HG03280 (cell line): ENCODE measurements around the gene BRF1.
"Not testable (repeated sequence)": the region's sequence is repeated elsewhere in the genome, so short reads cannot be mapped to it uniquely, and the experiment has no call there.

ENCODE experiments used
- ATAC-seq: cut with Tn5 transposase; IDR thresholded peaks from one replicate; pipeline ENCODE4 v1.9.1; 2021; ENCODE audit warnings: mild to moderate bottlenecking, moderate library complexity; ENCODE audit not compliant: unreplicated experiment

Gene BRF1

DNA sequence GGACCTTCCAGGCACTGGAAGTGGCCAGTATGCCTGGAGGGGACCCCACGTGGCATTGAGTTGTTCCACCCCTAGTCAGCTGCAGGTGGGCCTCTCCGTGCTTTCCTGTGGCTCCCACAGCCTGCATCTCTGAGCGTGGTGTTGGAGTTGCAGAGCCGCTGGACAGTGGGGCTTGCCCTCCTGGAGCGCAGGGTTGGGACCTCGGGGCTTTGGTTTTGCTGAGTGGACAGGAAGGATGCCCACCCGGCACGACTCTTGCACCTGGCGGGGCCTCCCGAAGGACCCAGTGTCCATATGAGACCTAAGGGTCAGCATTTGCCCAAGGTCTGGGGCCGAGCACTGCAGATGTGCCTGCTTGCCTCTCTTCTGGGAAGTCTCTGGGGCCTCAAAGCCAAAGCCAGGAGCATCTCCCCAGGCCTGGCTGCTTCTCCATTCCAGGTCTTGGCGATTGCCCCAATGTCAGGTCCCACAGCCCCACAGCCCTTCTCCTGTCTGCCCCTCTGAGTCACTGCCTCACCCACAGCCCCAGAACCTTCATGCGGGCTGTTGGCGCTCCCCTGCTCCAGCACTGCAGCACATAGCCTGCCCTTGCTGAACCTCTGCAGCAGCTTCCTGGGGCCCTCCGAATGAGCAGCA lies 15.3 kb upstream of the BRF1 start:
- no peak for ATAC-seq

DNA sequence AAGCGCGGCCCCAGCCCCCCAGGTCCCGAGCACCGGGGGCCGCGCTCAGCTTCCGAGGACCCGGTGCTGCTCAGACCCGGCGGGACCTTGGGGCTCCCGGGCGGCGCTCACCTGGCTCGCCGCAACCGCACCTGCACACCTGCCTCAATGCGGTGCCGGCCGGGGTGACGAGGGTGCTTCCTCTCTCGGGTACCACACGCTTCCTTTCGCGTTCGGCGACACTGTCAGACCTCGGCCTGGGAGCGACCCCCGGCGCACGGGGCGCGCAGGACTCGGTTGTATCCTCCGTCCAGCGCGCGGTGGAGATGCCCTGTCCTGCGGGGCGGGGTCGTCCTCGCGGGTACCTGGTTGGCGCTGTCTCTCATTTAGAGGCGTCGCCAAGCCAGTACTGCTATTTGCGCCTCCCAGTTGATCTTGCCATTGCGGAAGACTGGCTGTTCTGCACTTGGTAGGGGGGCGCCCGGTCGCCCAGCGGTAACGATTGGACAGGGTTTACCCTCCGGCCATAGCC lies 14.5 kb upstream of the BRF1 start:
- peak; percentile 8 for ATAC-seq

DNA sequence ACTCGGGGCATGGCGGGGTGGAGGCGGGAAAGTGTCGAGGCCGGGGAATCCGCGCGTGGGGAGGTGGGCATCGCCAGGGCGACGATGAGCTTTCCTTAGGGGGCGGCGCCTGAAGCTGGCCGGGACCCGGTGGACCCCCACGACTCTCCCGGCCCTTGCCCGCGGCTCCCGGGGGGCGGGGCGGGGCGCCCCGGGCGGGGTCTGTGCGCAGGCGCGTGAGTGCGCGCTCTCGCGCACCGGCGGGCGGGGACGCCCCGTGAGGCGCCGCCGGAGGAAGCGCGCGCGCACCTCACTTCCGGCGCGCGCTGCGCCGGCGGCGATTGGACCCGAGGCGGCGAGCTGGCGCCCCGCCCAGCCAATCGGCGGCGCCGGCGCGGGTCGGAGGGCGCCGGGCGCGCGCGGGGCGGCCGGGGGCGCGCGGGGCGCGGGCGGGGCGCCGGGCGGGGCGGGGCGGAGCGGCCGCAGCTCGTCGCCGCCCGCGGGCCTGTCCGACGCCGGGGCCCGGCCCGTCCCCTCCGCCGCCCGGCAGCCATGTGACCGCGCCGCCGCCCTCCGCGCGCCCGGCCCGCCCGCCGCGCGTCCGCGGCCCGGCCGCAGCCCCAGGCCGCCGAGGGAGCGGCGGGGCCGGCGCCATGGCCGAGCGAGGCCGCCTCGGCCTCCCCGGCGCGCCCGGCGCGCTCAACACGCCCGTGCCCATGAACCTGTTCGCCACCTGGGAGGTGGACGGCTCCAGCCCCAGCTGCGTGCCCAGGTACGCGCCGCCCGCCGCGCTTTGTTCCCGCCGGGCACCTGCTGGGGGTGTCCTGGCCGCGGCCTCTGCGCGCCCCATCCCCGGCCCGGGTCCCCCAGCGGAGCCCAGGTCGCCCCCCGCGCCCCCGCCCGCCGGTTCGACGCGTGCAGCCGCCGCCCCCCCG lies 13.7 kb upstream of the BRF1 start, which contains the start of gene PACS2:
Gene PACS2, plus strand, starts transcription at position 462 of the 914 bp plus-strand sequence. Its CDS starts 171 bp downstream, at position 633.
- ATAC-seq, result peak; percentile 78

DNA sequence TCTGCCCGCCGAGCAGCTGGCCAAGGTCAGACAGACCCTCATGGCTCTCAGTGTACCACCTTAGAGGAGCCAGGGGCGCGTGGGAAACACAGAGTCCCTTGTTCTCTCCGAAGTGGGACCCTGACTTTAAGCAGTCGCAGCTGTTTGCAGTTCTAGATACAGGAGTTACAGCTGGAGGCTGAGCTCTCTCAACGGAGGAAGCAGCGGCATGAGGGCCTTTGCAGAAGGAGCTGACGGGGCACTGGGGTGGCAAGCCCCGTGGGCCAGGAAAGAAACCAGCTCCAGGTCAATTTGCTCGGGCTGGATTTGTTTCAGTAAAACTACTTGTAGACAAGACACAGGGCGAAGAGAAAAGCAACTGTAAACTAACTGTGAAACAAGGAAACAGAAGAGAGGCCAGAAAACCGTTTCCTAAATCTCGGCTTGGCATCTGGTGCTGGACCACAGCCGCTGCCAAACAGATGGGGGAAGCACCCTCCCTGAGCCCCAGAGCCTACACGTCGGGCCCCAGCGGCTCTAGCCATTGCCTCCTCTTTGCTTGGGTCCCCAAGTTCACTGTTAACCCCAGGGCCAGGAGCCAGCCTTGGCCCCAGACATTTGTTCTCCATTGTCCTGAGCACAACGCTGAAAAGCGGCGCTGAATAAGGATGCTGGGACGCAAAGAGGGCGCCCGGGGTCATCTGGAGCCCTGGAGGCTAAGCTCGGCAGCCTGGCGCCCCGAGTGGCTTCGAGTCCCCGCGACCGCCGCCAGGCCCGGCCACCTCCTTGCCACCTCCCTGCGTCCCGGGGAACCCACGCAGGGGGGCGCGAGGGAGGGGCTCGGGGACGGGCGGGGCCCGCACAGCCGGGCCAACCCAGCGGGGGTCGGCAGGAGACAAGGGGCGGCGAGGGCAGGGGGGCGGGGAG lies 12.8 kb upstream of the BRF1 start:
- ATAC-seq, result peak; percentile 15

DNA sequence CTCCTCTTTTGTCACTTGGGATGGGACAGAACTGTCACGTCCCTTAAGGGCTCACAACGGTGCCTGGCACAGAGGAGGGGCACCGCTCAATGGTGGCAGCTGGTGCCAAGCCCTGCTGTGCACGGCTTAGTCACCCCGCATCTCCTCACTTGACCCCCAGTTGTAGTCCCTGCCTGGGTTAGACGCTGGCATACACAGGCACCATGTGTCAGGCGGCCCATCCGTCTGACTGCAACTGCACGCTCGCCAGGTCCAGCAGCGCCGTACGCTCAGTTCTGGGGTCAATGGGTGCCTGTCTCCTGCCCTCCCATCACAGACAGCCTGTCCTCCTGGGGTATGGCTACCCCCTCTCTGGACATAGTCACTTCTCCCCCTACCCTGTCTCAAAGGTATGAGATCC lies 12.2 kb upstream of the BRF1 start:
- ATAC-seq, result no peak

DNA sequence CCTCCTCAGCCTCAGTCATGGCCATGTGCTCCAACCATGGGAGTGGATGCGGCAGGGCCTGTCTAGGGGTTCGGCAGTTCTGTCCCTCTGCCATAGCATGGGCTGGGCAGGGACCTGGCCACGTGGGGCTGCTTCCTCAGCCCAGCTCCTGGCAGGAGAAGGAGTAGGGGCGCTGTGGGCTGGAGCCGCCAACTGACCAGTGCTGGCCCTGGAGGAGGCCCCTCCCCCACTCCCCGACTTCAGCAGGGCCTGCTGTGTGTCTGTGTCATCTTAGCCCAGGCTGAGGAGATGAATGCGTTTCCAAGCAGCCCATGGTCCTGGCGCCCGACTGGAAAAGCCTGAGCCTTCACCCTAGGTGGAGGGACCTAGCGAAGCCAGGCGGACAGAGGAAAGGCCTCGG lies 11.0 kb upstream of the BRF1 start:
- no peak for ATAC-seq

DNA sequence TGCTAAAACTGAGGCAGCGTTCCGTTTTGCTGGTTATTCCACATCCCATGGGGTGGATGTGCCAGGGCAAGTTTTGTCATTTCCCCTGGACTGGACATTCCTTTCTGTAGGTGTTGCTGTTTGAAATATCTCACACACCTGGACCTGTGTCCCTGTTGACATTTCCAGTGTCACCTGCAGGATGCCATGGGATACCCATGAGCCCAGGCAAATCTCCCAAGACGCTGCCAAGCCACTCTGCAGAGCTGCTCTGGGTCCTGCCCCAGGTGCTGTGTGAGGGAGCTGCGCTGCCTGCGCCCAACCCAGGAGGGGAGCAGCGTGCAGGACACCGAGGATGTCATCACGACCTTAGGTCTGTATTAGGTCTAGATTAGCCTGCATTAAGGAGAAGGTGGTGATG lies 8.6 kb upstream of the BRF1 start:
- no peak for ATAC-seq

DNA sequence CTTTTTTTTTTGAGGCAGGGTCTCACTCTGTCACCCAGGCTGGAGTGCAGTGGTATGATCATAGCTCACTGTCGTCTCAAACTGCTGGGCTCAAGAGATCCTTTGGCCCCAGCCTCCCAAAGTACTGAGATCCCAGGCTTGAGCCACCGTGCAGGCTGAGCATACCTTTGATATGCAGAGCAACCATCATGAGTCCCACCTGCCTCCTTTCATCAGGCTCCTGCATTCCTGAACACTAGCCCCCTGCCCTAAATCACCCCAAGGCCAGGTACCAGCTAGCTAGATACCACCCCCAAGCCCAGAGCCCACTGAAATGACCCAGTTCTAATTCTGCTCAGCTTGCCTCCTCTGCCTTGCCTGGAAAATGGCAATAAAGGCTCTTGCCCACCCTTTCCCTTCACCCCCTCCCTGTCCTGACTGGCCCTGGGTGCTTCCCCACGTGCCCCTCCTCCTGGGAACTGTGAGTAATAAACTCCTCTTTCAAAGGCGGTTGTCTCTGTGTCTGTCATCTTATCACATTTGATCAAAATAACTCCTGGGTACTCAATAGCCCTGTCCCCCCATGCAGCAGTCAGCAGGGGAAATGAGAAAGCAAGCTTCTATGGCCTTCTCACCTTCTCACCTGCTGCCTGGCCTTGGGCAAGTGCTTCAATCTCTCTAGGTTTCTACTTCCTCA lies 6.4 kb upstream of the BRF1 start:
- no peak for ATAC-seq

DNA sequence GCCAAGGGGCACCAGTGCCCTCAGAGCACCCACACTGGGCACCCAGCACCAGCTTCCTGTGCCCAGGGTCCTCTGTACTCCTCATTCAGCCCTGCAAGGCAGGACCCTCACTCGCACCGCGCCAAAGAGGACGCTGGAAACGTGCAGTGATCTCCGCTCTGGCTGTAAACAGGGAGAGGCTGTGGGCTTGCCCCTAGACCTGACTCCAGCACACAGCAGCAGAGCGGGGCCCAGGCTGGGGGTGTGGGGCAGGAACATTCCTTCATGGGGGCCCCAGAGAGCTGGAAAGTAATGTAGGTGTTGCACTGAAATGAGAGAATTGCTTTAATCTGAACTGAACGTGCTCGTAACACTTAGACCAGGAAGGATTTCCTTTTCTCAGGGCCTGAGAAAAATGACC lies 5.0 kb upstream of the BRF1 start:
- no peak for ATAC-seq

DNA sequence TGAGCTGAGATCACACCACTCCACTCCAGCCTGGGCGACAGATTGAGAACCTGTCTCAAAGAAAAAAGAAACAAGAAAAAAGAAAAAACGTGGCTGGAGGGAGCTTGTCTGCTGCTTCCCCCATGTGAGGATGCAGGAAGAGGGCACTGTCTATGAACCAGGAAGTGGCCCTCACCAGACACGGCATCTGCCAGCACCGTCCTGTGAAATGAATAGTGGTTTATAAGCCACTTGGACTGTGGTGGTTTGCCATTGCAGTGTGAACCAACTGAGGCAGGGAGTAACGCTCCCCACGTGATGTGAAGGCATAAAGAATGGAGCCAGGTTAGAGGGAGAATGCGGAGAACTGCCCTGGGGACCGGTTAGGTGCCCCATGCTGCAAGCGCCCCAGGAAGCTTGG lies 4.5 kb upstream of the BRF1 start:
- ATAC-seq, result no peak

DNA sequence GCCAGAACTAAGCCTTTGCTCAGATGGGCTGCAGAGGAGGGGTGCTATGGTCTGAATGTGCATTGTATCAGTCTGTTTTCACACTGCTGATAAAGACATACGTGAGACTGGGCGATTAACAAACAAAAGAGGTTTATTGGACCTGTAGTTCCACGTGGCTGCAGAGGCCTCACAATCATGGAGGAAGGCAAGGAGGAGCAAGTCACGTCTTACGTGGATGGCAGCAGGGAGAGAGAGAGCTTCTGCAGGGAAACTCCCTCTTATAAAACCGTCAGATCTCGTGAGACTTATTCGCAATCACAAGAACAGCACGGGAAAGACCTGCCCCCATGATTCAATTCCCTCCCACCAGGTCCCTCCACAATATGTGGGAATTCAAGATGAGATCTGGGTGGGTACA lies 3.8 kb upstream of the BRF1 start:
- ATAC-seq, result no peak

DNA sequence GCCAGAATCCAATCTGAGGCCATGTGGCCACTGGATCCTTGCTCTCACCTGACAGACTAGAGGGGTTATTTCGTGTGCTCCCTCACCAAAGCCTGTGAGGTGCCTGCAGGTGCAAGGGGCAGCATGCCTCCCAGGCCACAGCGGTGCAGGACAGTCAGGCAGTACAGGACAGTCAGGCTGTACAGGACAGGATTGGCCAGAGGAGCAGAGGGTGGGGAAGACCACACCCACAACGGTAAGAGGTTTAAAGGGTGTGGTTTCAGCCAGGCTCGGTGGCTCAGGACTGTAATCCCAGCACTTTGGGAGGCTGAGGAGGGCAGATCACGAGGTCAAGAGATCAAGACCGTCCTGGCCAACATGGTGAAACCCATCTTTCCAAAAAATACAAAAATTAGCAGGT lies 3.1 kb upstream of the BRF1 start:
- ATAC-seq, result no peak

DNA sequence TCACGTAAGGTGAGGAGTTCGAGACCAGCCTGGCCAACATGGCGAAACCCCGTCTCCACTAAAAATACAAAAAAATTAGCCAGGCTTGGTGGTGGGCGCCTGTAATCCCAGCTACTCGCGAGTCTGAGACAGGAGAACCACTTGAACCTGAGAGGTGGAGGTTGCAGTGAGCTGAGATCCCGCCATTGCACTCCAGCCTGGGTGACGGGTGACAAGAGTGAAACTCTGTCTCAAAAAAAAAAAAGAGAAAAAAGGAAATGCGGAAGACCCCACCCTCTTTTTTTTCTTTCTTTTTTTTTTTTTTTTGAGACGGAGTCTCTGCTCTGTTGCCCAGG lies 1.1 kb upstream of the BRF1 start:
- not testable (repeated sequence) for ATAC-seq

DNA sequence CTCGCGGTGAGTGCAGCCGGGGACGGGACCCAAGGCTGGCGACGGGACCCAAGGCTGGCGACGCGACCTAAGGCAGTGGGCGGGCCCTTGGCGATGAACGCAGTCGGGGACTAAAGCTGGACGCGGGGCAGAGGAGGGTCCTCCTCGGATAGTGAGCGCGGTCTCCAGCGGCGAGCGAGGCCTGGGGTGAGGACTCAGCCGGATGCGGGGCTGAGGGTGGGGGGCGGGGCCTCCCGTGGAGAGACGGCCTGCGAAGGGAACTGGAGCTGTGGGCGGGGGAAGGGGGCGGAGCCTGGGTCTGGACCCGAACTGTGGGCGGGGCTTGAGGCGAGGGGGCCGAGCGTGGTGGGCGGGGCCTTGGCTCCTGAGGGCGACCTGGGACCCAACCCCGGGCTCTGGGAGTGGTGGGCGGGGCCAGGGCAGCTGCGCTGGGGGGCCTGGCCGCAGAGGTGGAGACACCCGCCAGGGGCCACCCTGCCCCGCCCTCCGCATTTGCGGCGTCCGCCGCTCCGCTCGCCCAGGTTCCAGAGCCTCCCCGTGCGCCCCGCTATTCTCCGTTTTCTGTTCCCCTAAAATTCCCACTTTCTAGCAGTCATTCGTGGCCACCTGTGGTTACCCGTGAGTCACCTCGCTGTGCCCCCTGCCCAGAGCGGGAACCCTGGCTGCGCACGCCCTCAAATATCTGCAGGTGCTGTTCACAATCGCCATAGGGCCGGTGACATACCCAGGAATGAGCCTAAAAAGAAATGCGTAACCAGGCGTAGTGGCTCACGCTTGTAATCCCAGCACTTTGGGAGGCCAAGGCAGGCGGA lies 508 bp upstream of the BRF1 start:
- ATAC-seq, result peak; percentile 61

DNA sequence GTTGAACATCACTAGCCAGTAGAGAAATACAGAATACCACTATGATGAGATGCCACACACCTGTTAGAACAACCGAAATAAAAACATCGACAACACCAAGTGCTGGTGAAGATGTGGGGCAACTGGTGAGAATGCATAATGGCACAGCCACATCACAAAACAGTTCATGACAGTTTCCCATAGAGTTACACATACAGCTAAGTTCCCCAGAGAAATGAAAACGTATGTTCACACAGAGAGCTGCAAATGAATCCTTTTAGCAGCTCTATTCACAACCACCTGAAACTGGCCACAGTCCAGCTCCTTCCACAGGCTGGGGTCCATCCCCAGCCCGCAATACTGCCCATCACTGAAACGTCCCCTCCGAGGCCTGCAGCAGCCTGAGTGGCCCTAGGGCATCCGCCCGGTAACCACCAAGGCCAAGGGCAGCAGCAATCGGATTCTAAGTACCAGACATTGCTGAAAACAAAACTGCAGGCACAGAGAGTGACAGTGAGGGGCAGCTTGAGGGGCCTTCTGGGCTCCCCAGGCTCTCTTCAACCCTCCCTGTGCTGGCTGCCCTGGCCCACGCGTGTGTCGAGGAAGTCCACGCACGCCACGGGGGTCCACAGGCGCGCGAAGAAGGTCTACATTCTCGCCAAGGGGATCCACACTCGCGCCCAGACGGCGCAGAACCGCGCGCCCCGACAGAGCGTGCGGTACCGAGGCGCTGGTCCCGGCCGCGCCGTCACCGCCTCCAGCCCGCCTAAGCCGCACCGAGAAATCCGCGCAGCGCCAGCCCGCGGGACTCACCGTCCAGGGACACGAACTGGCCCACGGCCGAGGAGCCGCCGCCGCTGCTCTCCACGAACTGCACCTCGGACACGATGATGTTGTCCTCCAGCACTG lies 903 bp downstream of the BRF1 start:
- peak; percentile 15 for ATAC-seq

DNA sequence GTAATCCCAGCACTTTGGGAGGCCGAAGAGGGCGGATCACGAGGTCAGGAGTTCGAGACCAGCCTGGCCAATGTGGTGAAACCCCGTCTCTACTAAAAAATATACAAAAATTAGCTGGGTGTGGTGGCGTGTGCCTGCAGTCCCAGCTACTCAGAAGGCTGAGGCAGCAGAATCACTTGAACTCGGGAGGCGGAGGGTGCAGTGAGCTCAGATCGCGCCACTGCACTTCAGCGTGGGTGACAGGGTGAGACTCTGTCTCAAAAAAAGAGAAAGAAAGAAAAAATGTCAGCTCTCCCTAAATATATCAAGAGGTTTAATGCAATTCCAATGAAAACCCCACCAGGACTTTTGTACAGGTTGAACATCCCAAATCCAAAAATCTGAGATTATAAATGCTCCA lies 3.5 kb downstream of the BRF1 start:
- ATAC-seq, result not testable (repeated sequence)

DNA sequence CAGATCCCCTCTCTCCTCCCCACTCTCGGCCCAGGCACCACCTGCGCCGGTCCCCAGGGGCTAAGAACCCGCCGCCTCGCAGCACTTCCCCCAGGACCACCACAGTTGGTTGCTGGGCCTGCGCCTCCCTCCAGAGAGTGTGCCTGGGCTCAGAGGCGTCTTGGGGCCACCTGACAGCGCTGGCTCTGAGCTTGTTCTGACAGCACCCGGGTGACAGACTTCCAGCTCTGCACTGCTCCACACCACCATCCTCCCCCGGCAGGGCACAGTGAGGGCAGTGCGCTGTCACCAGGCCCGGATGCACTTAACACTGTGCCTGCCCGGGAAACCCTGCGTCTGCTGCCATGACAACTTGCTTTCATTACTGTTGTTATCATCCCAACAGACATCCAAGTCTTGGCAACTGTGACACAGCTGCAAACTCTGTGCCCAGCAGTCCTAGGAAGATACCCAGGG lies 6.6 kb downstream of the BRF1 start:
- ATAC-seq, result no peak

DNA sequence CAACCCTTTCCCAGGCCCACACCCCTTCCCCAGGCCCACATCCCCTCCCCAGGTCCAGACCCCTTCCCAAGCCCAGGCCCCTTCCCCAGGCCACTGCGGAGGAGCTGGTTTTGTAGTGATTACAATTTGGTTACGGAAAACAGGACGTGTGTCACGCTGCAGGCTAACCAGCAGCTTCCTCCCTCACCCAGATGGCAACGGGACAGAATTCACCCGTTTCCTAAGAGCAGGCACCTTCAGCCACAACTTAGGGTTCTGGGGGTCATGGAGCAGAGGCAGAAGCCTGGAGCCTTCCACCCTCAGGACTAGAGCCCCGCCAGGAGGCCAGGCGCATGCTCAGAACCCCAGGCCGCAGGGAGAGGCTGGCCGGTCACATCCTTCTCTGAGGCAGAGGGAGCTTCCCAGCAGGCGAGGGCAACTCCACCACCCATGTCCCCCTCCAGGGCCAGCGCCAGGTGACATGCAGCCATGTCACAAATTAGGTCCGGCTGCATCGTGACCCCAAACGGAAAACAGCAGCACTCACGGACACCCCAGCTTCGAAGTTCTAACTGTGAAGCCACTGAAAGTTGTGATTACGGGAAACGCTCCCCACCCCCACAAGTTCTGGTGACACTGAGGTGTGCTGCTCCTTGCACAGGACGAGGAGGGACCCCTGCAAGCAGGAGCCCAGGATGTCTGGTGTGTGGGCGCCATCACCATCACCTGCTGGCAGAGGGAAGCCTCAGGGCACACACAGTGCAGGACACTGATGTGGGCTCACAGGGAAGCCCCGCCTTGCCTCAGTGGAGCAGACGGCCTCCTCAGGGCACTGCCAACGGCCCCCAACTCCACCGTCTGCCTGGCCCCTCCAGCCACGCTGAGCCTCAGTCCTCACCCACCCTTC lies 7.7 kb downstream of the BRF1 start:
- ATAC-seq, result no peak
